Esophagus mucosa (tissue), 1 donor: Measurements from ENCODE around the gene TAS2R60. TPM values are rescaled to one million over a fixed set of nuclear protein-coding genes. Genes with fewer than 3 reads are reported as not detected.
"Not testable (repeated sequence)": the region's sequence is repeated elsewhere in the genome, so short reads cannot be mapped to it uniquely, and the experiment has no call there.

Experiments used
- ATAC-seq: fragments of 200-7000 bp; cut with Tn5 transposase; one replicate; pipeline ENCODE4 v1.9.1; 2020
- total RNA-seq: library from RNA; stranded (reverse); gene quantifications from one replicate; pipeline ENCODE4 v1.2.4, GENCODE V29; 2023
- donor health status: DM: yes; HTN: yes; CAD: no.

The TAS2R60 gene
- total RNA-seq: 0.32 TPM

- ATAC-seq: no peak
Measured at GRCh38 chr7:143443153-143443552, at the start of gene TAS2R60. Gene TAS2R60, plus strand, starts transcription at chr7:143443453. Its CDS starts 0 bp downstream, at chr7:143443453.

- ATAC-seq: no peak
Measured at GRCh38 chr7:143394068-143394467, 49.2 kb upstream of the TAS2R60 start.

- ATAC-seq: no peak
Measured at GRCh38 chr7:143394777-143395176, 48.5 kb upstream of the TAS2R60 start.

- ATAC-seq: no peak
Measured at GRCh38 chr7:143395187-143396149, 47.8 kb upstream of the TAS2R60 start.

GRCh38 chr7:143396182-143396581, 47.1 kb upstream of the TAS2R60 start:
- ATAC-seq: no peak

- ATAC-seq: no peak
Measured at GRCh38 chr7:143396625-143397556, 46.4 kb upstream of the TAS2R60 start.

GRCh38 chr7:143397710-143398530, 45.3 kb upstream of the TAS2R60 start:
- ATAC-seq: no peak

GRCh38 chr7:143398616-143399015, 44.6 kb upstream of the TAS2R60 start:
- ATAC-seq: no peak

GRCh38 chr7:143399151-143399550, 44.1 kb upstream of the TAS2R60 start:
- ATAC-seq: peak; percentile 7

- no peak for ATAC-seq
Measured at GRCh38 chr7:143399642-143400041, 43.6 kb upstream of the TAS2R60 start.

- ATAC-seq: no peak
Measured at GRCh38 chr7:143401265-143401664, 42.0 kb upstream of the TAS2R60 start.

- not testable (repeated sequence) for ATAC-seq
Measured at GRCh38 chr7:143402233-143402632, 41.0 kb upstream of the TAS2R60 start.

GRCh38 chr7:143405173-143406001, 37.9 kb upstream of the TAS2R60 start:
- ATAC-seq: no peak

GRCh38 chr7:143406002-143406357, 37.3 kb upstream of the TAS2R60 start:
- ATAC-seq: no peak

GRCh38 chr7:143407287-143408251, 35.7 kb upstream of the TAS2R60 start:
- peak; percentile 29 for ATAC-seq

GRCh38 chr7:143408252-143408685, 35.0 kb upstream of the TAS2R60 start:
- ATAC-seq: no peak

- peak; percentile 87 for ATAC-seq
Measured at GRCh38 chr7:143408686-143409561, 34.3 kb upstream of the TAS2R60 start, which contains the start of gene EPHA1. Gene EPHA1, minus strand, starts transcription at chr7:143408856. Its CDS starts 51 bp downstream, at chr7:143408805.

GRCh38 chr7:143410521-143411004, 32.7 kb upstream of the TAS2R60 start:
- ATAC-seq: no peak
